Subcutaneous preadipocyte (primary cell): Measurements from ENCODE around the gene NXPE4. TPM values are rescaled to one million over a fixed set of nuclear protein-coding genes. Genes with fewer than 3 reads are reported as not detected.

ENCODE experiments used
- small RNA-seq: library from RNA; depleted of rRNA; stranded (forward); fragments of <200 nt; gene quantifications from one replicate; pipeline ENCODE3, GENCODE V24; 2012
- total RNA-seq: library from RNA; depleted of rRNA; stranded (reverse); fragments of >200 nt; gene quantifications from 2 replicates; pipeline ENCODE4 v1.2.3, GENCODE V29; 2012

Gene NXPE4
- not detected in 2 replicates for total RNA-seq

GRCh38 chr11:114595571-114595970 is at the start of gene NXPE4:
Gene NXPE4, minus strand, starts transcription at chr11:114595786. Its CDS starts 1,027 bp downstream, at chr11:114594759.

GRCh38 chr11:114559425-114560310 is 35.9 kb downstream of the NXPE4 start, which contains the start of gene NXPE1:
Gene NXPE1, minus strand, starts transcription at chr11:114559881. Its CDS starts 8,680 bp downstream, at chr11:114551201.

Small RNAs within 50 kb of the gene (small RNA-seq; reads per million reads assigned to genes)
- not detected for gene RF01210

Other genes starting within 250 kb of the NXPE4 start
- gene C11orf71, start 195.3 kb downstream of the NXPE4 start, total RNA-seq: 2.6 and 2.7 TPM in 2 replicates
- 23.9 and 27.2 TPM in 2 replicates for gene RBM7, start 195.1 kb downstream of the NXPE4 start, total RNA-seq
- gene REXO2, start 156.3 kb downstream of the NXPE4 start, total RNA-seq: 98.5 and 101 TPM in 2 replicates
- gene NXPE1, start 35.9 kb downstream of the NXPE4 start, total RNA-seq: not detected in 2 replicates
- gene NXPE2, start 82.7 kb upstream of the NXPE4 start, total RNA-seq: under 0.01 TPM in 1 of 2 replicates, not detected in the other